Colon (tissue), 2 donors: ENCODE data around the gene RCAN1.
"Not testable (repeated sequence)": the region's sequence is repeated elsewhere in the genome, so short reads cannot be mapped to it uniquely, and the experiment has no call there.

Experiments
- FAIRE-seq: peaks from 2 replicates; lab custom pipeline; 2012; peaks lifted over from hg19 to GRCh38; lab: Jason Lieb, UNC
- donor health status: control.
- donor health status: control.

Gene RCAN1

DNA sequence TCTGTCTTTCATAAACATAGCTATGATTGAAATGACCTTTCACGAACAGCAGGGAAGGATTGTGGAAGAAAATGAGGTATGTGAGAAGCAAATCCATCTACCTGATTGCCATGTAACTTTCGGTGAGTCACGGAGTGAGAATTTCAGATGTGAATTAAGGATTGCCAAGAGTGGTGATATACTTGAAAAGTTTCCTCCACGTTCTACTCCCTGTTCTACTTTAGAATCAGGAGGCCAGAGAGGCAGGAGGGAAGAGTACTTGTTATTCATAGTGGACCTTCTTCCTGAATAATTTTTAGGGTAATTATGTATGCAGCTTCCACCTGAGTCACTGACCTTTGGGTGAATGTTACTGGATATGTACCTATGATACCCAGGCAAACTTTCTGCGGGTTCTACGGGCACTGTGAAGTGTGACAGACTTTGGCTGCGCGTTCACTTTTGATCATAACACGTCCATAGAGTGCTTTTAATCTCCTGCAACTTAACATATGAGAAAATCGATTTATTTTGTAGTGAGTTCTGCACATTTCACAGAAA, 100.3 kb downstream of the RCAN1 start:
- FAIRE-seq = no peak

DNA sequence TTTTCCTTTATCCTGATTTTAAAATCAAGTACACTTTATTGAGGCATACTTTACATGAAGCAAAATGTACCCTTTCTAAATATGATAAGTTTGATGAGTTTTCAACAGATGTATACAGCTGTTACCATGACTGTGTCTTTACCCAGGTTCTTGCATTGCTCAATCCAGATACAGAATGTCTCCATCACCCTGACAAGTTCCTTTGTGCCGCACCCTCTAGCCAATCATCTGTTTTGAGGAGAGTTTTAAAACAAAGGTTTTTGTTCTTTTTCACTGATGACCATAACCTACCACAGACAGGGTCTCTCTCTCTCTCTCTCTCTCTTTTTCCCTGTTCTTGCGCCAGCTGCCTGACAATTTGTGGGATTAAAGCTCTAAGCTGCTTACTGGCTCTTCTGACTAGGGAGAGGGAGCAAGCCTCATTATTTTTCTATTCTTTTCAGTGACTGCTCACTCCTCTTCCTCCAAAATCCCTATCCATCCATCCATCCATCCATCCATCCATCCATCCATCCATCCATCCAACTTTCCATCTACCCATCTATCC, 101.7 kb downstream of the RCAN1 start:
- no peak for FAIRE-seq

DNA sequence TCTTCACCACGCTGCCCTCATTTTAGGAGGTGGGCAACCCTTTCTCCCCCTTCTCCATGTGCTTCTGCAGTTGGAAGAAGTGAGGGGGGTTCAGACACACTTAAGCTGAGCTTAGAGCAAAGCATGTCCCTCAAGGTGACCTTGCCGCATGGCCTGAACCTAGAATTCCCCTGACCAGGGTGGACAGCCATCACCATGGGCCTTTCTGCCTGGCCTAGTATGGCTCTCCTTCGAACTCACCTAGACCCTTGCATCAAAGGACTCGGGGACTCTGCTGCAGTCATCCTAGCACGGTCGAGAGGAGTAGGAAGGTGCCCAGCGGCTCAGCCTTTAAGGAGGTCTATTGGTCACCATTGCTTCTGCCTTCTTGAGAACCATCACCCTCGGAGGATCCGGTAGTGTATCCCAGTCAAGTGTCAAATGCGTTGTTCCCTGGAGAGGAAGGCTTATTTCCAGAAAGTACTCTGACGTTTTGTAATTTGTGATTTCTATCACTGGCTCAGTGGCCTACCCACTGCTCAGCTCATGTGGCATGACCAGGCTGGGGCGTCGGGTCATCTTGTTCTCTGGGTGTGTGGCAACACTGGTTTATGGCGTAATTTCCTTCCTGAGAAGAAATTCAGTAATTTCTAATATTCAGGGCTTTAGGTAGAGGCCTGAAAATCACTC, 103.0 kb downstream of the RCAN1 start, which contains the start of gene KCNE1:
KCNE1 (minus strand) TSS at position 424 of the 669 bp plus-strand sequence. CDS start 62,576 bp downstream, outside the sequence.
- no peak for FAIRE-seq

DNA sequence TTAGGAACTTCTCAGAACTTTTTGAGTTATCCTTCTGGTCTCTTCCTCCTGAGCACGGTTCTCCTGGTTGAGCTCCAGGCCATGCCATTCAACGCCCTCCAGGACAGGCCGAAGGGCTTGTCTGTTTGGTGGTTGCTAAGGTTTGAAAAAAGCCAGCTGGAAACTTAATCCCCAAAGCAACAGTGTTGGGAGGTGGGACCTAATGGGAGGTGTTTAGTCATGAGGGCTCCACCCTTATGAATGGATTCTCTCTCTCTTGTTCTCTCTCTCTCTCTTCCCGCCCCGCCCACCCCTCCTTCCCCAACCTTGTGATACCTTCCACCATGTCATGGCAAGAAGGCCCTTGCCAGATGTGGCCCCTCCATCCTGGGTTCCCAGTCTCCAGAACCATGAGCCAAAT, 103.7 kb downstream of the RCAN1 start:
- FAIRE-seq = no peak

DNA sequence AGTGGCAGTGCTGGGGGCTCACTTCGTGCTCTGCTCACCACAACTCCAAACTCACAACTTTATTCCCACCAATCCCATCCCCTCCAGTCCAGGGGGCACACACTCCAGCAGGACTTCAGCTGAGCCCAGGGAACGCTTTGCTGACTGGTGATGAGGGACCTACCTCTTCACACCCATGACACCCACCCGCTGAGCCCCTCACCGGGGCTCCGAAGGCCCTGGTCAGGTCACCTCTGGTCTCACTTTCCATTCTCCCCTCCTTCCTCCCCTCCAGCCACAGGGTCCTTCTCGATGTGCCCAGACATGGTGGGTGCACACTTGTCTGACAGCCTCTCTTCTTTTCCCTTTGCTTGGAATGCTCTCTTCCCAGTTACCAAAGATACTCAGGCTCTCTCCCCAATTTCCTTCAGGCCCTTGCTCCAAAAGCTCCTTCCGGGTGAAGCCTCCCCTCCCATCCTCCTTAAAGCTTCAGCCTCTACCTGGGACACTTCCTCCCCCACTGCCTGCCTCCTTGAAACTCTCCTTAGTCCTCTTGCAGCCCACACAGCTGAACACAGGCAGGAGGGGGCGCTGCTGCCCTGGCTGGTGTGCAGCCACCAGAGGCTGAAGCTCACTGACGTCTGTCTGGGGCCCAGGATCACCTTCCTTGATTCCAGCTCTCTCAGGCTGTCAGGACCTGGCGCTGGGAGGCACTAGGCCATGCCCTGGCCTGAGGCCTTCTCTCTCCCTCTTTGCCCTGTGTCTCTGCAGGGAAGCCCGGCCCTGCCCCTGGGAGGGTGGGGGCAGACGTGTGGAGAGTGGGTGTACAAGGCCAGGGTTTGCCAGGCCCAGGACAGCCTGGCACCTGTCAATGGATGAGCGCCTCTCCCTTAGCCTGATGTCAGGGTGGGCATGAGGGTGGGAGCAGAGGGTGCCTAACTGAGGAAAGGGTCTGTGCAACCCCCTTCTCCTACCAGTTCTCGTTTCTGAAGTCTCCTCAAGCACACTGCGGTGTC, 104.5 kb downstream of the RCAN1 start:
- no peak for FAIRE-seq

DNA sequence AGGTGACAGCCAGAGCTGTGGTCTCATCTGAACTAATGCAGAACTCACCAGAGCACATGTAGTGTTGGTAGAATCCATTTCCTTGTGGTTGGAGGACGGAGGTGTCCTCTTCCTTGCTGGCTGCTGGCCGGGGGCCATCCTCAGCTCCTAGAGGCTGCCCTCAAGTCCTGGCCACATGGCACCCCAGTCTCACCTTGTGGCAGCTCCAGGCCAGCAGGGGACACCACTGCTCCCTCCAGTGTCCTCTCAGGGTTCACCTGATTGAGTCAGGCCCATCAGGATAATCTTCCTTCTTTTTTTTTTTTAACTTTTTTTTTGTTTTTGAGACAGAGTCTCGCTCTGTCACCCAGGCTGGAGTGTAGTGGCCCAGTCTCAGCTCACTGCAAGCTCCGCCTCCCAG, 105.8 kb downstream of the RCAN1 start:
- no peak for FAIRE-seq

DNA sequence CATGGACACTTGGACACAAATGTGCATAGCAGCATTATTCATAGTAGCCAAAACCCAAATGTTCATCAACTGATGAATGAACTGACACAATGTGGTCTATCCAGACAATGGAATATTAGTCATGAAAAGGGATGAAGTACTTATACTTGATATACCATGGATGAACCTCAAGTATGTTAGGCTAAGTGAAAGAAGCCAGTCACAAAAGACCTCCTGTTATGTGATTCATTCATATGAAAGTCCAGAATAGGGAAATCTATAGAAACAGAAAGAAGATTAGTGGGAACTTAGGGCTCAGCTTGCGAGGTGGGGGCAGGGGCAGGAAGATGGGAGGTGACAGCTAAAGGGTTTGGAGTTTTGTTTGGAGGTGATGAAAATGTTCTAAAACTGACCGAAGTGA, 110.3 kb downstream of the RCAN1 start:
- no peak for FAIRE-seq

DNA sequence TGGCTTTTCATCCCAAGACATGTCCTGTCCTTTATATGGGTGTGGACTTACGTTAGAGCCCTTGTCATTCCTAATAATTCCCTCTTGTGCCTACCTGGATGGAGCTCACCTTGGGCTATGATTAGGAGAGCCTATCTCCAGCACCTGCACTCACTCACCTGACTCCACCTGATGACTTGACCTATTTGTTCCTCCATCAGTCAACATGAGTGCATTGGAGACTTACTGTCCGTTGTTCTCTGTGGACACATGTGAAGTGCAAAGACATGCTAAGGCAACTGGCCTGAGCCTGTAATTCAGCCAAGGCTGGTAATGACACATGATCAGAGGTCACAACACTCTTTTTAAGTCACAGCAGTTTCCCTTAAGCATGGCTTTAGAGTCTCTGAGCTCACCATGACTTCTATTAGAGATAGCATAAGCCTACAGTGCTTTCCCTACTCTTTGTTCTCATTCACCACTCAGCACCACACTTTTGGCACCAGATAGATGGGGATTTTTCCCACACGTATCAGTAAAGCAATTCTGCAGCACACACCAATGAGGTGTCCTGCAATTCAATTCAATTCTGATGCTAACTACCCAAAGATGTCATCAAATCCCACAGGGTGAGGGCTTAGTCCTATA, 112.3 kb downstream of the RCAN1 start:
- FAIRE-seq = no peak

DNA sequence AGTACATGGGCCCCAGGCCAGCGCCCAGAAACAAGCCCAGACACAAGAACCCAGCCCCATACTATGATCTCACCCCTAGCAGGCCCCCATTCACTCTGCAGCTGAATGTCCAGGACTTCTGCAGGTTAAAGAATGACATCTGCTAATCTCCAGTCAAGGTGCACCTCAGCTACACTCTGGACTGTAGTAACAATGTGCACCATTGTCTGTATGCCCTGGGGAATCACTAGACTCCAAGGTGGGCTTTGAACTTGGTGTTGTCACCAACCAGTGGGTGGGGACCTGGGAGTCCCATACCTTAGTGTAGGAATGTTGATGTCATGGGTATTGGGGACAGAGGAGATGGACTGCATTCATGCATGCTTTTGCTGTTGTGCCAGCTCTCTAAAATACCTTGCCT, 113.2 kb downstream of the RCAN1 start:
- no peak for FAIRE-seq

DNA sequence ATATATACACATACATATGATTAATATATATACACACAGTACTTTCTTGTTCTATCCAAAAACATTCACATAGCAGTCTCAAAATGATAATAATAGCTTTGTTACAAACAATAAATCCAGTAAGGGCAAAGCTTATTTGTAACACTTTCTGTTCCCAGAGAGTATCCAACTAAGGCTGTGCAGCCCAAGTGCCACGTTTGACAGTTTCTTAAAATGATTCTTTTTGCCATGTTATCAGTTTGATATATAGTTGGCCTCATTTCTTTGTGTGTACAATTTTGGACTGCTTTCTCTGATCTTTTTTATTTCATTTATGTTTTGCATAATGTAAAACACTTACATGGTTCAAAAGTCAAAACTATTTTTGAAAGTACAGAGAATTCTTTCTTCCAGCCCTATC, 114.7 kb downstream of the RCAN1 start:
- FAIRE-seq = no peak

DNA sequence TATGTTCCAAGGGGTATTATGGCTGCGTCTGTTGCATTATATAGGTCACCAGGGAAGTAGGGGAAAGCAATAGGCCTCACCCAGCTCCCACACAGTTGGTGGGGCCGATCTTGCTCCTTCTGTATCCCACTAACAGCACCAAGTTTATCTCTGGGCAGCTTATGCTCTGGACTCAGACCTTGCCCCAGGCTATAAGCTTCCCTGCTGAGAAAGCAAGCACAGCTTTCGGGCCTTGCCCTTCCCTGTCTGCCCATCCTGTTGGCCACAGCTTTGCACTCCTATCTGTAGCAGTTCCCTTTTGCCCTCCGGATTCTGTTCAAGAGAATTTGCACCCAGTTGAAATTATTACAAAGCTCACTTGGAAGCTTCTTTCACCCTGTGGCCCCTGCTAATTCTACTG, 115.8 kb downstream of the RCAN1 start:
- no peak for FAIRE-seq

DNA sequence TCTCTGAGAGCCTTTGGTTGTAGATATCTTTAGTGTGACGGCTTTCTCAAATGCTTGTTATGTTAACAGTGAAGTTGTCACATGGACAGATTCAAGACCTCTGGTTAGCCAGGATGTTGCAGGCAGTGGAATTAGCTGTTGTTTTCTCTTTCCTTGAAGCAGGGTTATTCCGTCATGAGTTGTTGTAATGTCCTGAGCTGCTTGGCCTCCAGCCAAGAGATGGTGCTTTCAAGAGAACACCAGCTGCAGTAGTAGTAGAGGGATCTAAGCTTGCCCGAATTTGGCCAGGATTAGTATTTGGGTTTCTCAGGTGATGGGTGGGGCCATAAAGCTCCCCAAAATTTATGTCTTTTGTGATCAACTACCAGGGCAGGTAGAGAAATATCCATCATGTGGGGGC, 116.3 kb downstream of the RCAN1 start:
- FAIRE-seq = no peak

DNA sequence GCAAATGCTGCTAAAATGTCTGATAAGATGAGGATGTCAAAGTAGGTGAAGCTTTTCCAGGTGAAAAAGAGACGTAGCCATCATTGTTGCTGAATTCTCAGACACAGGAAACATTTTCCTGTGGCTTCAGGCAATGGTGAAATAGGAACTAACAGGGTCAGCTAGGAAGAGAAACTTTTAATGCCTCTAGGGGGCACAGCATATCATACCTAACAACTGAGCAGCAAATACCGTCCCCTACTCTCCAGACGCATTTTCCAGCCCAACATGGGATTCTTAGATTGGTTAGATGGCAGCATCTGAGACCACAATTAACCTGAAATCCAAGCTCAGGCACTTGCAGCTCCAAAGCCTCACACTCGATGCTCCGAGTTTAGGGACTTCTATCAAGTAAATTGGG, 131.1 kb downstream of the RCAN1 start:
- not testable (repeated sequence) for FAIRE-seq

DNA sequence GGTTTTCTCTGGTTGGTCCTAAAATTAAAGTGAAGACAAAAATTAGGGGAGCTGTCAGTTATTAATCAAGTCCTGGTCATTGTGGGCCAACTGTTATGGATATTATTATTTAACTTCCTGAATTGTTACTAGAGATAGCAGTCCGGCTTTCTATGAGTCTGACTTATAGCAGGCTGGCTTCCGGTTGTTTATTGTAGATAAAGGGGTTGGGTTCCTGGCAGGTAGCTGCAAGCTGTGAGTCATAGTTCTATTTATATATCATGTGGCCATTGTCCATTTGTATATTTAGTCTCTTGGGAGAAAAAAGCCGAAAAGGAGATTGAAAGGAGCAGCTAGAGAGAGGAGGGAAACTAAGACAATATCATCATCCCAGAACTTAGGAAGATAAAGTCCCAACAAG, 131.5 kb downstream of the RCAN1 start:
- not testable (repeated sequence) for FAIRE-seq

DNA sequence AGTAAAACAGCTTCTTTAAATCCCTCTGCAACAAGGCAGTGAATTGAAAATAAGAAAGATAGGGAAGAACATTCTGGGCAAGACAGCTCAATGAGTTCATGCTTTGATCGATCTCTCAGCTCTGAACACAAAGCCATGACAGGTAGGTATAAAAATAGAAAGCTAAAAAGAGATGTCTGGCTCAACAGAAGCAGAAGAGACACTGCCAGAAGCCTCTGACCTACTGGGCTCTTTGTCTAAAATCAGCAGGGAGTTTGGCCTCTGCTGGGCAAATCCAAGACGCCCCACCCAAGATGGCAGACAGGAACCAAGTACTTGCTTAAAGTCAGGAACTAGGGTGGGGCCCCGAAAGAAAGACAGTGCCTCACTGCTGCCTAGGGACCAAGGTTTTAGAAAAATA, 147.6 kb downstream of the RCAN1 start:
- not testable (repeated sequence) for FAIRE-seq
